DOHH2 (cell line): ENCODE data around the gene UBAC2.

Experiments used
- H3F3A ChIP-seq: fragments of 200-600 bp; sonication (generic), shearing (Covaris generic); 2 replicates; pipeline ENCODE4 v1.6.0; 2016; ENCODE audit warnings: antibody characterized with exemption, mild to moderate bottlenecking; ENCODE audit not compliant: control insufficient read depth, insufficient read depth
- H3K27ac ChIP-seq: fragments of 200-600 bp; sonication (generic); 2 replicates; pipeline ENCODE4 v1.5.1; 2014; ENCODE audit warnings: low read depth, mild to moderate bottlenecking, low read length, moderate library complexity
- H3K27me3 ChIP-seq: fragments of 200-600 bp; sonication (generic); 2 replicates; pipeline ENCODE4 v1.6.1; 2014; ENCODE audit warnings: mild to moderate bottlenecking, low read length, mixed read lengths; ENCODE audit not compliant: control insufficient read depth
- H3K36me3 ChIP-seq: fragments of 200-600 bp; sonication (generic); 2 replicates; pipeline ENCODE4 v1.6.1; 2014; ENCODE audit warnings: mild to moderate bottlenecking, low read length, moderate library complexity, mixed read lengths; ENCODE audit not compliant: control insufficient read depth
- H3K4me1 ChIP-seq: fragments of 200-600 bp; sonication (generic); 2 replicates; pipeline ENCODE4 v1.6.1; 2014; ENCODE audit warnings: mild to moderate bottlenecking, low read length, mixed read lengths; ENCODE audit not compliant: control insufficient read depth
- H3K4me2 ChIP-seq: fragments of 200-600 bp; sonication (generic); 2 replicates; pipeline ENCODE4 v1.6.0; 2014; ENCODE audit warnings: mild to moderate bottlenecking, low read length, moderate library complexity
- H3K4me3 ChIP-seq: fragments of 200-600 bp; sonication (generic); 2 replicates; pipeline ENCODE4 v1.5.1; 2014; ENCODE audit warnings: mild to moderate bottlenecking, low read length, mixed read lengths
- H3K79me2 ChIP-seq: fragments of 200-600 bp; sonication (generic); 2 replicates; pipeline ENCODE4 v1.6.1; 2014; ENCODE audit warnings: mild to moderate bottlenecking, low read length, mixed read lengths; ENCODE audit not compliant: control insufficient read depth
- H3K9me2 ChIP-seq: fragments of 200-600 bp; sonication (generic); replicated peaks from 2 replicates; pipeline ENCODE4 v1.6.1; 2014; ENCODE audit warnings: mild to moderate bottlenecking, low read length, mixed read lengths; ENCODE audit not compliant: control insufficient read depth
- H3K9me3 ChIP-seq: fragments of 200-600 bp; sonication (generic); 2 replicates; pipeline ENCODE4 v1.6.1; 2014; ENCODE audit warnings: antibody characterized with exemption, low read length, mixed read lengths; ENCODE audit not compliant: control insufficient read depth, insufficient read depth
- H4K20me1 ChIP-seq: fragments of 200-600 bp; sonication (generic); 2 replicates; pipeline ENCODE4 v1.6.0; 2014; ENCODE audit warnings: low read depth, mild to moderate bottlenecking, antibody characterized with exemption, low read length, moderate library complexity; ENCODE audit not compliant: control insufficient read depth, insufficient read depth
- EZH2phosphoT487 ChIP-seq: fragments of 200-600 bp; sonication (generic); IDR thresholded peaks from 2 replicates; pipeline ENCODE4 v1.6.1; 2017; ENCODE audit warnings: borderline replicate concordance, mild to moderate bottlenecking, antibody characterized with exemption, low read length, moderate library complexity, mixed read lengths
- TF ChIP-seq, protein P1 (sequence below): fragments of 200-600 bp; sonication (generic); IDR thresholded peaks from one replicate; pipeline ENCODE4 v1.5.1; 2014; ENCODE audit warnings: antibody characterized with exemption, mild to moderate bottlenecking, low read depth, low read length; ENCODE audit not compliant: poor library complexity, severe bottlenecking

Gene UBAC2

DNA sequence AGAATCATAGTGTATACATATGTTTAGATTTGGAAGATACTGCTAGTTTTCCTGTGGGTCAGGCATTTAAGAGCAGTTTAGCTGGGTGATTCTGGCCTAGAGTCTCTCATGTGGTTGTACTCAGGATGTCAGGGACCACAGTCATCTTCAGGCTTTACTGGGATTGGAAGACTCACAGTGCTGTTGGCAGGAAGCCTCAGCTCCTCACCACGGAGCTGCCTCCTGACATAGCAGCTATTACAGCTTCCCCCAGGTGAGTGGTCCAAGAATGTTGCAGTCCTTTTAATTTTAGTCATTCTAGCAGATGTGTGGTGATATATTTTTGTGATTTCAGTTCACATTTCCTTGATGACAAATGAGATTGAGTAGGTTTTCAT is 74.4 kb downstream of the UBAC2 start:
- H3K9me3 ChIP-seq, result no peaks in the 10 kb centered on the region
- H3K9me2 ChIP-seq, result no peaks in the 10 kb centered on the region
- no peak overlapping the region for H3K4me2 ChIP-seq
- H3K27ac ChIP-seq, result no peak overlapping the region
- H3K4me3 ChIP-seq, result no peak overlapping the region
- TF ChIP-seq, protein P1, sequence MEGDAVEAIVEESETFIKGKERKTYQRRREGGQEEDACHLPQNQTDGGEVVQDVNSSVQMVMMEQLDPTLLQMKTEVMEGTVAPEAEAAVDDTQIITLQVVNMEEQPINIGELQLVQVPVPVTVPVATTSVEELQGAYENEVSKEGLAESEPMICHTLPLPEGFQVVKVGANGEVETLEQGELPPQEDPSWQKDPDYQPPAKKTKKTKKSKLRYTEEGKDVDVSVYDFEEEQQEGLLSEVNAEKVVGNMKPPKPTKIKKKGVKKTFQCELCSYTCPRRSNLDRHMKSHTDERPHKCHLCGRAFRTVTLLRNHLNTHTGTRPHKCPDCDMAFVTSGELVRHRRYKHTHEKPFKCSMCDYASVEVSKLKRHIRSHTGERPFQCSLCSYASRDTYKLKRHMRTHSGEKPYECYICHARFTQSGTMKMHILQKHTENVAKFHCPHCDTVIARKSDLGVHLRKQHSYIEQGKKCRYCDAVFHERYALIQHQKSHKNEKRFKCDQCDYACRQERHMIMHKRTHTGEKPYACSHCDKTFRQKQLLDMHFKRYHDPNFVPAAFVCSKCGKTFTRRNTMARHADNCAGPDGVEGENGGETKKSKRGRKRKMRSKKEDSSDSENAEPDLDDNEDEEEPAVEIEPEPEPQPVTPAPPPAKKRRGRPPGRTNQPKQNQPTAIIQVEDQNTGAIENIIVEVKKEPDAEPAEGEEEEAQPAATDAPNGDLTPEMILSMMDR, result no peak
- no peak for TF ChIP-seq EZH2phosphoT487
- H3K4me1 ChIP-seq, result peaks cover 15% of the 10 kb centered on the region
- no peaks in the 10 kb centered on the region for H3K27me3 ChIP-seq
- no peaks in the 10 kb centered on the region; the same call in 1 of the 2 replicates for H3K79me2 ChIP-seq
- H4K20me1 ChIP-seq, result peaks cover 28% of the 10 kb centered on the region
- H3F3A ChIP-seq, result 0 out of 2 replicates have a peak, but pooled peaks cover 1% of the 10 kb centered on the region
- peaks cover 12% of the 10 kb centered on the region for H3K36me3 ChIP-seq

DNA sequence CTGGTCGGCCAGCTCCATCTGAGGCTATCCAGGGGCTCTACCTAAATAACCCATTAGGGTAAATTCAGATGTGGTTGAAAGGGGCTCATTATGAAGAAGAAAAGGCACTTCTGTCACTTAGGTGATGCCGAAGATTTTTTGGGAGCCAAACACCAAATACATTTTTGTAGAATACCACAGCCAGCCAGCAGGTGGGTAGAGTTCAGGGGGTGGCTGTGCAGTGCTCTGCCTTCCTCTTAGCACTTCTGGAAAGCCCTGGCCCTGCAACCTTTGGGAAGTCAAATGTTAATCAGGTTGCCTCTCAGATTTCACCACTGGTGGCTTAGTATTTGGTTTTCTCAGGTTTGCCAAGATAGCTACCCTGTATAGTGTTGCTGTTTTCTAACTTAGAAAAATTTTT is 76.1 kb downstream of the UBAC2 start:
- no peaks in the 10 kb centered on the region for H3K9me2 ChIP-seq
- no peaks in the 10 kb centered on the region for H3K9me3 ChIP-seq
- no peak overlapping the region for H3K27ac ChIP-seq
- H4K20me1 ChIP-seq, result peaks cover 38% of the 10 kb centered on the region
- H3F3A ChIP-seq, result peaks cover 4% of the 10 kb centered on the region; the same call in 1 of the 2 replicates
- H3K36me3 ChIP-seq, result peaks cover 16% of the 10 kb centered on the region
- H3K4me3 ChIP-seq, result no peak overlapping the region
- H3K4me1 ChIP-seq, result peaks cover 17% of the 10 kb centered on the region
- no peaks in the 10 kb centered on the region for H3K79me2 ChIP-seq
- no peak overlapping the region for H3K4me2 ChIP-seq
- no peaks in the 10 kb centered on the region for H3K27me3 ChIP-seq
- TF ChIP-seq, protein P1, result no peak
- no peak for TF ChIP-seq EZH2phosphoT487

DNA sequence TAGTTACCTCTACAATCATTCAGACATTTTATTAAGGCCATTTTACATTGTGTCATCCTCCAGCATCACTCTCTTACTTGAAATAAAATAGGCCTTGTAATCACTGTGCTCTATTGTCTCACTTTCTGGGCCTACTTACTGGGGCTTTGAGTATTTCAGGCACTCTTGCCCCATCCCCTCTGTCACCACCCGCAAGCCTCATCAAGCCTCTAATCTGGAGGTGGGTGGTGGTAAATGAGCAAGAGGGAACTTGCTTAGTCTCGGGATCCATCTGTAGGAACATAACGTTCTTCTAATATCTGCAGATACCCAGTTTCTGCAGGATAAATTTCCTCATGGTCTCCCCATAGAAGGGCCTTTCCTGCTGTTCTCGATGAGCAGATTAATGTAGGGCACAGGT is 77.0 kb downstream of the UBAC2 start:
- H3K4me3 ChIP-seq, result no peak overlapping the region
- H3K9me3 ChIP-seq, result no peaks in the 10 kb centered on the region
- no peak overlapping the region for H3K27ac ChIP-seq
- H4K20me1 ChIP-seq, result peaks cover 41% of the 10 kb centered on the region
- H3K9me2 ChIP-seq, result no peaks in the 10 kb centered on the region
- H3F3A ChIP-seq, result peaks cover 12% of the 10 kb centered on the region
- peaks cover 16% of the 10 kb centered on the region for H3K36me3 ChIP-seq
- no peaks in the 10 kb centered on the region for H3K27me3 ChIP-seq
- no peaks in the 10 kb centered on the region for H3K79me2 ChIP-seq
- TF ChIP-seq, protein P1, result no peak
- TF ChIP-seq EZH2phosphoT487, result no peak
- H3K4me1 ChIP-seq, result peaks cover 27% of the 10 kb centered on the region
- H3K4me2 ChIP-seq, result no peak overlapping the region
